GM12891 (cell line): Measurements from ENCODE around the gene FGF8.

Experiments used
- DNase-seq: peaks from one replicate; pipeline ENCODE4 v3.0.0; 2011; ENCODE audit warnings: low spot score; ENCODE audit not compliant: insufficient read length
- FAIRE-seq: peaks from 2 replicates; lab custom pipeline; 2011; peaks lifted over from hg19 to GRCh38; lab: Jason Lieb, UNC
- PAX5 ChIP-seq: IDR thresholded peaks from 2 replicates; pipeline ENCODE4 v1.6.1; 2011; ENCODE audit warnings: low read length, moderate library complexity, mild to moderate bottlenecking; ENCODE audit not compliant: insufficient read depth, severe bottlenecking
- POLR2A ChIP-seq: IDR thresholded peaks from 2 replicates; pipeline ENCODE4 v1.6.1; 2011; ENCODE audit warnings: low read depth, low read length, control low read depth
- POLR2AphosphoS5 ChIP-seq: IDR thresholded peaks from 2 replicates; pipeline ENCODE4 v1.6.1; 2011; ENCODE audit warnings: low read depth, low read length, control low read depth
- POU2F2 ChIP-seq: IDR thresholded peaks from 2 replicates; pipeline ENCODE4 v1.6.1; 2011; ENCODE audit warnings: low read depth, mild to moderate bottlenecking, control low read depth, low read length, moderate library complexity
- SPI1 ChIP-seq: IDR thresholded peaks from 2 replicates; pipeline ENCODE4 v1.6.1; 2011; ENCODE audit warnings: low read depth, low read length, control low read depth
- TAF1 ChIP-seq: IDR thresholded peaks from 2 replicates; pipeline ENCODE4 v1.6.1; 2011; ENCODE audit warnings: low read depth, low read length, control low read depth

Gene FGF8

DNA sequence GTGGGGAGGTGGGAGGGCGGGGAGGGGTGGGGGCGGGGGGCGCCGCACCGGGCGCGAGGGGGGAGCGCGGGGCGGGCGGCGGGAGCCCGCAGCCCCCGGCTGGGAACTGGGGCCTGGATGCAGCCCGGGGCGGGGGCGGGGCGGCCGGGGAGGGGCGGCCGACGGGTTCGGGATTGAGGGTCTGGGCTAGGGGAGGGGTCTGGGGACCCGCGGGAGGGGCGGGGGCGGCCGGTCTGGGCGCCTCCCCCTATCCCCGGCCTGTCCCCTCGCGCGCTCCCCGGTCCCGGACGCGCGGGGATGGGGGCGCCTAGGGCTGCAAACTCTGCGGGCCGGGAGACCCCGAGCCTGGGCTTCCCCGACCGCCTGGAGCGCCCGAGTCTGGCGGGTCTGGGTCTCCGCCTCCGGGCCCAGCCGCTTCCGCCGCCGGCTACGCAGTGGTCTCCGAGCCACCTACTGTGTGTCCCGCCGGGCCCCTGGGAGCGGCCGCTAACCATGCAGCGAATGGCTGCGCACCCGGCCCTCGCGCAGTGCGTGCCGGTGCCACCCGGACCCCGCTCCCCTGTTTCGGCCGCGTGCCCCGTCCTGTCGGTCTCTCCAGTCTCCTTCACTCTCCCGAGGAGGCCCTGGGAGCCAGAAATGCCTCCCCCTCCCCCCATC, 375 bp upstream of the FGF8 start:
- TF ChIP-seq PAX5 (no peak), POLR2AphosphoS5 (no peak), POU2F2 (no peak), POLR2A (no peak), SPI1 (no peak), TAF1 (no peak)
- FAIRE-seq (no peak), DNase-seq (no peak)

DNA sequence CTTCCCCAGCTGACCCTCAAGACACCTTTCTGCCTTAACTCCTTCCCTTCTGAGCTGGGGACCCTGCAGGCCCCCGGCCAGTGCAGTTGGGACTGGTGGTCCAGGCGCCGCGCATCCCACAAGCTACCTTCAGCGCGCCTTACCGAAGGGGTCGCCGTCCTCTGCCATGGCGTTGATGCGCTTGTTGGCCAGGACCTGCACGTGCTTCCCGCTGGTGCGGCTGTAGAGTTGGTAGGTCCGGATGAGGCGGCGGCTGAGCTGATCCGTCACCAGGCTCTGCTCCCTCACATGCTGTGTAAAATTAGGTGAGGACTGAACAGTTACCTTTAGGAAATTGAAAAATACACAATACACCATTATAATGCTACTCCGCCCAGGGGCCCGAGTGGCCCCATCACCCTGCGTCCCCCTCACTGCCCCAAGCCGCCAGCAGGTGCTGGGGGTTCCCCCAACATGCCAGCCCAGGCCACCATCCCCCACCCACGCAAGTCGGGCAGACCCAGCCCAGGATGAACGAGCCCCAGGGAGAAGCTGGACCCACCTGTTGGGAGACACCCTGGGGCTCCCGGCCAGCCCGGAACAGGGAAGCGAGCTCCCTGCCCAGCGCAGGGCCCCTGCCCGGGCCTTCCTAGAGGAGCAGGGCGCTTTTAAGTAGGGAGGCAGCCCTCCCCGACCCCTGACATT, 1.2 kb downstream of the FGF8 start:
- TF ChIP-seq POLR2AphosphoS5 = no peak
- TF ChIP-seq SPI1 = no peak
- no peak for TF ChIP-seq PAX5
- no peak for TF ChIP-seq POLR2A
- TF ChIP-seq TAF1 = no peak
- TF ChIP-seq POU2F2 = no peak
- no peak for FAIRE-seq
- no peak for DNase-seq

DNA sequence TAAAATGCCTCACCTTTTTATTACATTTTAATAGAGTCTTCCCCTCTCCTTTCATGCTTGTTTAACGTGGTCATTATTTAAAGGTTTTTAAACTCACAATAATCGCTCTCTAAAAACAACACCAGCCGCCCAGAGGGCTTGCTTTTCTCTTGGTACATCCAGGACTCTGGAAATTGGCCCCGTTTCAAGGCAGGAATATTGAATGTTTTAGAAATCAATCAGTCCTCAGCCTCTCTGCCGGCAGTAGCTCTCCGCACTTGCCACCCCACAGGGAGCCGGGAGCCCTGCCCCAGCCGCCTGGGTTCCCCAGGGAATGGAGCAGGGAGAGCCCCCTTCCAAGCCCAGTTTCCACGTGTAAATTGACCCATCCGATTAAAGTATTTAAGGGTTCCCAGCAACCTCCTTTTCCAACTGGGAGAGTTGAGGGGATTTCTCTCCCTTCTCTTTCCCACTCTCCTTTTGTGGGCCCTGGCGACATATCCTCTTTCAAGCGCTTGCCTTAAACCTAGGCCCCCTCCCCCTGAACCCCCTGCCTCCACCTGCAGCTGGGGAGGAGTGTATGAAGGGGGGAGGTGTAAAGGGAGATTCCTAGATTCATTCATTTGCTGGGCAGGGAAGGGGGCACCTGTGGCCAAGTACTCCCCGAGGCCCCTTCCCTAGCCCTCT, 1.9 kb downstream of the FGF8 start:
- TF ChIP-seq PAX5 = no peak
- TF ChIP-seq POLR2AphosphoS5 = no peak
- no peak for TF ChIP-seq POLR2A
- TF ChIP-seq POU2F2 = no peak
- no peak for TF ChIP-seq TAF1
- no peak for TF ChIP-seq SPI1
- DNase-seq (no peak), FAIRE-seq (no peak)

DNA sequence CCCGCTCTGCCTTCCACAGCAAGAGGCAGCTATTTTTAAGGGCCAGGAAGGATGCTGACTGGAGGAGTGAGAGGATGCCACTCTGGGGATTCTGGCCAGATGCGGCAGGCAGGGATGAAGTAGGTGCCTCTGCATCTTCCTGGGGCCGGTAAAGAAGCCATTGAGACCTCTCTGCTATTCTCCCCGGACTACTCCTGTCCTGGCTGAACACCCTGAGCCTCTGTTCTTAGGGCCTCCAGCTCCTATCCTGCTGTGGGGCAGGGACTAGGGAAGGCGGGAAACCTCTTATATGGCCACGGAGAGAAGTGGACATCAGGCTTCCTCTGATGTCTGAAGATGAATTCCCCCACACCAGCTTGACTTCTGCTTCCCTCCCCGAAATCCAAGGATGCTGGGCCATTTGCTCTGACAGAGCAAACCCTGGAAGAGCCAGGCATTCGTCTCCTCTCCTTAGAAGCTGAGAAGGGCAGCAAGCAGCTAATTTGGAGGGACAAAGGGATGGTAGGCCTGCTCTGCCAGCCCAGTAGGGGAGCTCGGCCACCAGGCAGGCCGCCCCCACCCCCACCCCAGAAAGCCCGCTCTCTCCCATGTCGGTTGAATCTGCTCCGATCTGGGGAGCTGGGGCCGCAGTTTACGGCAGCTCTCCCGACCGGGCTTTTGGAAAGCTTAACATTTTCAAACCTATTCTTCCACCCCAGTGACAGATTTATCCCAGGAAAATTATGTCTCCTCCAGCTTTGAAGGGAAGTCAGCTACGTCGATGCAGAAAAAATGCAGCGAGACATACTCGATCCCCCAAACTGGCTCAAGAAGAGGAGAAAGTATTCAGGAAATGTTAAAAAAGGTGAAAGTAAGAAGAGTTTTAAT, 2.8 kb downstream of the FGF8 start:
- no peak for TF ChIP-seq PAX5
- TF ChIP-seq POLR2AphosphoS5 = no peak
- TF ChIP-seq SPI1 = no peak
- TF ChIP-seq TAF1 = no peak
- TF ChIP-seq POU2F2 = no peak
- TF ChIP-seq POLR2A = no peak
- DNase-seq (no peak), FAIRE-seq (no peak)

DNA sequence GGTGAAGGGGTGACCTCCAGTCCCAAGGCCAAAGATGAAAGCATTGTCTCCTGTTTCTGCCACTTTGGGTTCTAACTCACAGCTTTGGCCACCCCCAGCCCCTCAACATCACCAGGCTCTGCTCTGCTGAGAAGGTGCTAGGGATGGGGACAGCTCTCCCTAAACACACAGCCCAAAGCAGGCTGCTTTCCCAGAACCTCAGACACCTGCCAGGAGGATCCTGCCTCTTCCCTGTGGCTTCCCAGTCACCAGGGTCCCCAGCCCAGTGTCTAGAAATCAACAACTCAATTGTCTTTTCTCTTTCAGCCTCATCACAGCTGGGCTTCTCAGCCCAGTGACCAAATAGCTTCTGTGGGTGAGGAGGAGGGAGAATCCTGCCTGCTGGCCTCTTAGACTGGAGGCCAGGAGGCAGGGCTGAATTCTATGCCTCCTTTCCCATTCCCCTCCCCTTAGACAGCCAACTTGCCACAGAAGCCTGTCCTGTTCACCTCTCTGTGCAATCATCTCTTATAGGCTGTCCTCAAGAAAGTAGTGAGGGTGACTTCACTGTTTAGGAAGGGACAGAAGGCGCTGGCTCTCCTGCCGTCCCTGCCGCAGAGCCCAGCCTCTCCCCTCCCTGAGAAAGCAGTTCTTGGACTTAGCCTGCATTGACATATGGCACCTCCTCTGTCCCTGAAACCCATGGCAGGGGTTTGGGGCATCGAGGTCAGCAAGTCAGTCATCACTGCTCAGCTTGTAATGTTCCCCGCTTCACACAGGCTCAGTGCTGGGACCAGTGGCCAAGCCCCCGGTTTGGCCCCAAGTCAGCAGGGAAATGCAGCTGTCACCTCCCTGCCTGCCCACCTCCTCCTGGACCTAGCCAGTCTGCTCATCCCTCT, 3.7 kb downstream of the FGF8 start:
- FAIRE-seq = no peak
- DNase-seq = no peak
- TF ChIP-seq PAX5 (no peak), POU2F2 (no peak), SPI1 (no peak), POLR2AphosphoS5 (no peak), POLR2A (no peak), TAF1 (no peak)

DNA sequence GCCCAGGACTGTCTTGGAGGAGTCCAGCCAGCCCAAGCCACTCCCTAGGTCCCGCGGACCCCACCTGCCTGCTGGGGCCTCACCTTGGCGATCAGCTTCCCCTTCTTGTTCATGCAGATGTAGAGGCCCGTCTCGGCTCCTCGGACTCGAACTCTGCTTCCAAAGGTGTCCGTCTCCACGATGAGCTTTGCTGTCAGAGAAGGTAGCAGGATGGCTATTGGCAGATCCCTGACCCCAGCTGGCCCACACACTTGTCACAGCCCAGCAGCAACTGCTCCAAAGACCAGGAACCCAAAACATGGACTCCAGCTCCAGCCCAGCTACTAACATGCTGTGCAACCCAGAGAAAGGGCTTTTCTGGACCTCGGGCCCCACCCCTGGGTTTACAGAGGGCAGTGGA, 4.5 kb downstream of the FGF8 start:
- TF ChIP-seq POLR2A = no peak
- TF ChIP-seq POU2F2 = no peak
- TF ChIP-seq TAF1 = no peak
- TF ChIP-seq PAX5 = no peak
- TF ChIP-seq POLR2AphosphoS5 = no peak
- no peak for TF ChIP-seq SPI1
- DNase-seq = no peak
- FAIRE-seq = no peak

DNA sequence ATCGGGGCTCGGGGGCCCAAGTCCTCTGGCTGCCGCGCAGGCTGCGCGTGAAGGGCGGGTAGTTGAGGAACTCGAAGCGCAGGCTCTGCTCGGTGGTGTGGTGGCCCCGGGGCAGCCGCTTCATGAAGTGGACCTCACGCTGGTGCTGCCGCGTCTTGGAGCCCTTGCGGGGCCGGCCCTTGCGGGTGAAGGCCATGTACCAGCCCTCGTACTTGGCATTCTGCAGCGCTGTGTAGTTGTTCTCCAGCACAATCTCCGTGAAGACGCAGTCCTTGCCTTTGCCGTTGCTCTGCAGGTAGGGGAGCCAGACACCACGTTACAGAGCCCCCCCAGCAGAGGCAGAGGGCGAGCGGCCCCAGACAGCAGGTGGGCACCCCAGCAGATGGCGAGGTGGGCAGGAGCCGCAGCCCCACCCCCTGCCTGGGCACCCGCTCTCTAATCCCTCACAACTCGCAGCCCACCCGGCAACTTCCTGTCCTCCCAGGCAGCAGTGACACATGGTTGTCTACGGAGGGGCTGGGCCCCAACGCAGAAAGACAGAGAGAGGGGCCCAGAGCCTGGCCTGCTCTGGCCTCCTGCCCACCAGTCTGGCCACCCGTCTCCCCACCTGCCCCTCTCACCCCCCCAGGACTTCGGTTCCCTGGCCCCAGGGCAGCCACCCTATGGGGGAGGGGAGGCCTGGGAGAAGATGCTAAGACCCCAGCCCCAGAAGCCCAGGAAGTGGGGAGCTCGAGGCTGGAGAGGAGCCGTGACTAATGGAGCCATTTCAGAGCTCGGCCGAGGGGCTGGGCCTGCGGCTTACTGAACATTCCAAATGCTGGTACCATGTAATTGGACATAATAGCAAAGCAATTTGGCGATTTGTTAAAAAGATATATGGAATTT, 5.3 kb downstream of the FGF8 start:
- FAIRE-seq (no peak), DNase-seq (no peak)
- no peak for TF ChIP-seq POLR2AphosphoS5
- no peak for TF ChIP-seq SPI1
- no peak for TF ChIP-seq POLR2A
- no peak for TF ChIP-seq PAX5
- no peak for TF ChIP-seq POU2F2
- no peak for TF ChIP-seq TAF1
